ENCODE data around the gene CHCHD3.

- TF ChIP-seq CTCF (conservative IDR thresholded peaks at IDR 0.05; ENCODE audit: low read length), result no peak
- no peak for TF ChIP-seq EZH2phosphoT487 (IDR thresholded peaks at IDR 0.05; ENCODE audit: borderline replicate concordance)
Observed at GRCh38 chr7:133070562-133070961, 11.3 kb downstream of the CHCHD3 start.
